Measurements from ENCODE around the gene FRMD5.
A peak's percentile ranks its signal among the peaks of the same experiment; 100 is the strongest.
"Not testable (repeated sequence)": the region's sequence is repeated elsewhere in the genome, so short reads cannot be mapped to it uniquely, and the experiment has no call there.

FRMD5 gene

DNA sequence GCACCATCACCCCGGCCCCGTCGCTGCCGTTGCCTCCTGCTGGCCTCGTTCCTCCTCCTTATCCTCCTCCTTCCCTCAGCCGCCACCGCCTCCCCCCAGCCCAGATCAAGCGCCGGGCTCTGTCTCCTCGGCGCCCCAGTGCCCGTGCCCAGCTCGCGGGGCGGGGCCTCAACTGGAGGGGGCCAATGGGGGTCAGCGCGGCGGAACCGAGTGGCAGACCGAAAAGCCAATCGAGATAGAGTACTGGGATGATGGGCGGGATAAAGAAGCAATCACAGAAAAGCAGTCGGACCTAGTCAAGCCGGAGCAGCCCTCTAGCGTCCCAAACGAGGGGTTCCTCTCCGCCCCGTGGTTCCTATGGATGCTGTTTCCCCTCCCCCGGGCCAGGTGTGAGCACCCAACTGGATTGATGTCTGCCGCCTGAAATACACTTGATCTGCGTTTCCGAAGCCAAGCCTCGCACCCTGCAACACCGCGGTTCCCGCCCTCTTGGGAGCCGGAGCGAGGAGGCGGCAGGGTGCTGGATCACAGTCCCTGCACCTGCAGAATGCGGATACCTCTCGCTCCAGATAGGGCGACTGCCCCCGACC is at the start of gene FRMD5:
Gene FRMD5 (minus strand): TSS at position 121 of the 590 bp plus-strand sequence.
- no peaks in the 10 kb centered on the region for H3K9me3 Mint-ChIP-seq
- no peaks in the 10 kb centered on the region for H3K36me3 Mint-ChIP-seq (ENCODE audit: low read depth)
- peak within 1 kb of the TSS; percentile 68 for H3K27ac Mint-ChIP-seq
- peak; percentile 95 for ATAC-seq
- H3K4me3 Mint-ChIP-seq: peak within 1 kb of the TSS; percentile 79
- peak; percentile 88 for DNase-seq
- H3K27me3 Mint-ChIP-seq: peaks cover 50% of the 10 kb centered on the region
- peaks cover 21% of the 10 kb centered on the region for H3K4me1 Mint-ChIP-seq

DNA sequence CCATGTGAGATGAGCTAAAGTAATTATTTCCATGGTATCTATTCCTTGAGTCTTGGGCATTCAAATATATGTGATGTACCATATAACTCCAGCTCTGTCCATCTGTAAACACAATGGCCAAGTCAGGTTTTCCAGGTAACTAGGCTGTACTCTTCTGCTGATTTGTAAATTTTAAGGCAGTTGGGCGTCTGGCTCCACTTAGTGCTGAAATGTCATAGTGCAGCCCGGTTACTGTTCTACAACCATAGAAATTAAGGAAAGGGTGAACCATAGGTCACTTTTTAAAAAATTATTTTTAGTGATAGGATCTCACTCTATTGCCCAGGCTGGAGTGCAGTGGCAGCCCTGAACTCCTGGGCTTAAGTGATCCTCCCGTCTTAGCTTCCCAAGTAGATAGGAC is 48.8 kb upstream of the FRMD5 start:
- peaks cover 9% of the 10 kb centered on the region for H3K27me3 Mint-ChIP-seq

DNA sequence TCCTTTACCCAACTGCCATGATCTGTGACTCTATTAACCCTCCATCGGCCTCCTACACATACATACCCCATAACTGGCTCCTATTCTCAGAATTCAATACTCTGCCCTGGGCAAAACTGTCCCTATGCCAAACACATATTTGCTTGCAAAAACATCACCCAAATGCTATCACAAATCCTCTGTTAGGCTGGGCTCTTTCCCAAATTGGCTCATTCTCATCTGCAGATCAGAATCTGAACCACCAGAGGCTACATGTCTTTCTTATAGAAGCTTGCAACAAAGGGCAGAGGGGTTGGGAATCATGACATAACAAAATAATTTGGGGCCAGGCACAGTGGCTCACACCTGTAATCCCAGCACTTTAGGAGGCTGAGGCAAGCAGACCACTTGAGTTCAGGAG is 48.1 kb upstream of the FRMD5 start:
- DNase-seq: no peak
- Mint-ChIP-seq H3K36me3 (ENCODE audit: low read depth) (no peaks in the 10 kb centered on the region), H3K9me3 (no peaks in the 10 kb centered on the region), H3K27me3 (peaks cover 5% of the 10 kb centered on the region), H3K4me3 (no peak overlapping the region), H3K4me1 (no peaks in the 10 kb centered on the region), H3K27ac (no peak overlapping the region)
- ATAC-seq: no peak

More for the DNA sequence above, 48.8 kb upstream of the FRMD5 start:
- Mint-ChIP-seq H3K27ac (no peak overlapping the region), H3K4me3 (no peak overlapping the region), H3K36me3 (ENCODE audit: low read depth) (no peaks in the 10 kb centered on the region), H3K9me3 (no peaks in the 10 kb centered on the region), H3K4me1 (no peaks in the 10 kb centered on the region)
- no peak for DNase-seq
- no peak for ATAC-seq

DNA sequence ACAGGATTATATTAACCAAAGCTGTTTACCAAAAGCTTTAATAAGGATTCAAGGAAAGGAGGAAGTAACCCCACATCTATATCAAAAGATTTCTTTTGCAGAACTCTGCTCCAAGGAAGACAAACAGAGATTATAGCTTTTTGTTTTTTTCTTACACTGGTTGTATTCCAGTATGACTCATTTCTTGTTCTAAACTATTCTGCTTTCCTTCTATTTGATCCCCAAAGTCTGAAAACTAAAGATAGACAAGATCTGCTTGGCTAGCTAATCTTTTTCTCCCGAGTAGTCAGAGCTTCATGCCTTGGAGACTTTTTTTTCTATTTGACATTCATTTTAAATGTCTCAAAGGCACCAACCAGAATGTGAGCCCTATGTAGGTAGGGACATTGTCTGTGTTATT is 36.8 kb upstream of the FRMD5 start:
- Mint-ChIP-seq H3K36me3 (ENCODE audit: low read depth) (no peaks in the 10 kb centered on the region), H3K4me1 (no peaks in the 10 kb centered on the region), H3K27ac (no peak overlapping the region), H3K9me3 (no peaks in the 10 kb centered on the region), H3K4me3 (no peak overlapping the region), H3K27me3 (peaks cover 9% of the 10 kb centered on the region)
- no peak for DNase-seq
- no peak for ATAC-seq

DNA sequence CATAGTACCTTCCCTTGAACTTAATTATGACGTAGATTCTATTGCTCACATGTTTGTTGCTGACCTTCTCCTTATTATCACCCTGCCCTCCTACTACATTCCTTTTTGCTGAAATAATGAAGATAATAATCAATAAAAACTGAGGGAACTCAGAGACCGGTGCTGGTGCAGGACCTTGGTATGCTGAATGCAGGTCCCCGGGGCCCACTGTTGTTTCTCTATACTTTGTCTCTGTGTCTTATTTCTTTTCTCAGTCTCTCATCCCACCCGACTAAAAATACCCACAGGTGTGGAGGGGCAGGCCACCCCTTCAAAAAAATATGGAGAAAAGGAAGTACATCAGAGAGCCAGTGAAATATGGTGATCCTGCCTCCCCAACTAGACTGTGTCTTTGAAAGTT is 34.2 kb upstream of the FRMD5 start:
- H3K9me3 Mint-ChIP-seq; H3K4me1 Mint-ChIP-seq; H3K36me3 Mint-ChIP-seq (ENCODE audit: low read depth); ATAC-seq; H3K4me3 Mint-ChIP-seq; H3K27me3 Mint-ChIP-seq; H3K27ac Mint-ChIP-seq; DNase-seq: not testable (repeated sequence)

DNA sequence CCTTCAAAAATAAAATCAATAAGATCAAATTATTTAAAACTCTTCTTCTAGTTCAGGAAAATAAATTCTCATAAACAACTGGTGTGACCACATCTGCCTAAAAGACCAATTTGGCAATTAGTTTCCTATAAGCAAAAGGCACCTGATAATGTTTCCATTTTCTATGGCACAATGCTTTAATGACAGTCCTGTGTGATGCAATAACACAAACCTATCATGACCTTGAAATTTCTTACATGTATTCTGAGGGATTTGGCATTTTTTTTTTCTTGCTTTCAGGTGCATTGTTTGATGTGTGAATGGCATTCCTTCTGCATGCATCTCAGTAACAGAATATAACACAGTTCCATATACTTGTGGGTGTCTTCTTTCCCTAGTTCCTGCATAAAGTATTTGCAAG is 32.5 kb upstream of the FRMD5 start:
- no peaks in the 10 kb centered on the region for H3K4me1 Mint-ChIP-seq
- no peak overlapping the region for H3K4me3 Mint-ChIP-seq
- no peak overlapping the region for H3K27ac Mint-ChIP-seq
- no peak for DNase-seq
- H3K9me3 Mint-ChIP-seq: no peaks in the 10 kb centered on the region
- ATAC-seq: no peak
- H3K27me3 Mint-ChIP-seq: peaks cover 10% of the 10 kb centered on the region
- no peaks in the 10 kb centered on the region for H3K36me3 Mint-ChIP-seq (ENCODE audit: low read depth)

DNA sequence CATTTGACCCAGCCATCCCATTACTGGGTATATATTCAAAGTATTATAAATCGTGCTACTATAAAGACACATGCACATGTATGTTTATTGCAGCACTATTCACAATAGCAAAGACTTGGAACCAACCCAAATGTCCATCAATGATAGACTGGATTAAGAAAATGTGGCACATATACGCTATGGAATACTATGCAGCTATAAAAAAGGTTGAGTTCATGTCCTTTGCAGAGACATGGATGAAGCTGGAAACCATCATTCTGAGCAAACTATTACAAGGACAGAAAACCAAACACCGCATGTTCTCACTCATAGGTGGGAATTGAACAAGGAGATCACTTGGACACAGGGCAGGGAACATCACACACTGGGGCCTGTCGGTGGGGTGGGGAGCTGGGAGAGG is 31.9 kb upstream of the FRMD5 start:
- not testable (repeated sequence) for DNase-seq; H3K4me1 Mint-ChIP-seq; H3K4me3 Mint-ChIP-seq; ATAC-seq; H3K9me3 Mint-ChIP-seq; H3K27ac Mint-ChIP-seq; H3K36me3 Mint-ChIP-seq (ENCODE audit: low read depth)
- peaks cover 13% of the 10 kb centered on the region for H3K27me3 Mint-ChIP-seq

DNA sequence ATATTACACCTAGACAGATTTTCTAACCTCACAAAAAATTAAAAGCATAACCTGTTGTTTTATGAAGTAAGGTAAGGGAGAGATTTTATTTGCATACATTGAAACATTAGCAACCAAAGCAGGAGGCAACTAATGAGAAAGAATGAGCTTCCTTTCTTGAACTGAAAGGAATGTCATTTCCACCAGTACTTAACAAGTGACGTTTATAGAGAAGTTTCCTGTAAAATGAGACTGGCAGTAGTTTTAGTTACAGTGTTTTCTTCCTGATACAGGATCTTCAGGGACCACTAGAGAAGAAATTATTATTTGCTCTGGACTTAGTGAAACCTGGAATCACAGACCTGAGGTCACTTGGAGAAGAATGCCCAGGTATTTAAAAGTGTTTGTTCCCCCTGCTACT is 27.4 kb upstream of the FRMD5 start:
- DNase-seq: no peak
- no peaks in the 10 kb centered on the region for H3K36me3 Mint-ChIP-seq (ENCODE audit: low read depth)
- no peak for ATAC-seq
- no peak overlapping the region for H3K4me3 Mint-ChIP-seq
- peaks cover 23% of the 10 kb centered on the region for H3K27me3 Mint-ChIP-seq
- peaks cover 2% of the 10 kb centered on the region for H3K4me1 Mint-ChIP-seq
- no peaks in the 10 kb centered on the region for H3K9me3 Mint-ChIP-seq
- H3K27ac Mint-ChIP-seq: no peak overlapping the region

DNA sequence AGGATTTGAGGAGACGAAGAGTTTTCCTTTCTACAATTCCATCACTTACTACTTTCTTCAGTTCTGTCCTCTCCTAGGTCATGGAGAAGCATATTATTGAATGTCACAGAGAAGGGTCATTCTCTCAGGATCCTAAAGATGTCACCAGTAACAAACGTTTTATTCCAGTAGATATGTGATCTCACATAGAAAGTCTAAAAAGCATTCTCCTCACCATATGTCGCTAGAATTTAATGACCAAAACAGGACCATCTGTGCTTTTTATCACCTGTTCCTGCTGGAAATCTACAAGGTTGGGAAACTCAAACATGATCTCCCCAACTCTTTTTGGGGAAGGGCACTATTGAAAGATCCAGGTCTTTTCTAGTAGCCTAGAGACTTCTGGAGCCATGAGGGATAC is 24.0 kb upstream of the FRMD5 start:
- Mint-ChIP-seq H3K27me3 (peaks cover 27% of the 10 kb centered on the region), H3K9me3 (no peaks in the 10 kb centered on the region), H3K27ac (no peak overlapping the region), H3K4me3 (no peak overlapping the region), H3K4me1 (peaks cover 2% of the 10 kb centered on the region), H3K36me3 (ENCODE audit: low read depth) (no peaks in the 10 kb centered on the region)
- DNase-seq (no peak), ATAC-seq (no peak)

DNA sequence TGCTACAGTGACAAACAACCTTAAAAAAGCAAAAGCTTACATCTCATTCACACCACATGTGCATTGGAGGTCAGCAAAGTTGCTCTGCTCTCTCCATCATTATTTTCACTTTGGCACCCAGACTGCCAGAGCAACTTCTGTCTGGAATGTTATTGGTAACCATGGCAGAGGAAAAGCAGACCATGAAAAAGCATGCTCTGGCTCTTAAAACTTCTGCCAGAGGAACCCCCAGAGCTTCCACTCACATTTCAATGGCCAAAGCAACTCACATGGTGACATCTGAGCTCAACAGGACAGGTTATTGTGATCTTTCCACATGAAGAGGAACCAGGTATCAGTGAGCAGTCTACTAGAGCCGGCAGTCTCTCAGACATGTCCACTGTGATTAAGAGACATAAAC is 21.9 kb upstream of the FRMD5 start:
- Mint-ChIP-seq H3K4me1 (peaks cover 2% of the 10 kb centered on the region), H3K36me3 (ENCODE audit: low read depth) (no peaks in the 10 kb centered on the region), H3K27me3 (peaks cover 22% of the 10 kb centered on the region), H3K4me3 (no peak overlapping the region), H3K27ac (no peak overlapping the region), H3K9me3 (no peaks in the 10 kb centered on the region)
- DNase-seq: no peak
- ATAC-seq: no peak

DNA sequence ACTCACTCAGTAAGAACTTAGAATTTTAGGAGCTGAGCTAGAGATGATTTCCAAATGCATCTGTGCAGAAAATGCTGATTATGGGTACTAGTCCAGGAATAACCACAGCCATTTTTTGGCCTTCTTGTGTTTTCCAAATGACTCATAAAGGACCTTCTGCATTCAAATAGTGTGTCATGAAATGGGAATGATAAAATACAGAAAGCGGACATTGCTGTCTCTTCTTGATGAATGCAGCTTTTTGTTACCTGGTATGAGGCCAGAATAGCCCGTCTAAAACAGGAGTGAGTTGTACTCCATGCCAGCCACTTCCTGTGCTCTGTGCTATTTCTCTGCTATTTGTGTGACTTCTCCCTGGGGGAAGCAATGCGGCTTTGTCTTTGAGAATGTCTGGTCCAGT is 20.5 kb upstream of the FRMD5 start:
- H3K4me3 Mint-ChIP-seq: no peak overlapping the region
- no peak for ATAC-seq
- H3K36me3 Mint-ChIP-seq (ENCODE audit: low read depth): no peaks in the 10 kb centered on the region
- H3K9me3 Mint-ChIP-seq: no peaks in the 10 kb centered on the region
- no peak overlapping the region for H3K27ac Mint-ChIP-seq
- peaks cover 18% of the 10 kb centered on the region for H3K27me3 Mint-ChIP-seq
- DNase-seq: no peak
- H3K4me1 Mint-ChIP-seq: peaks cover 2% of the 10 kb centered on the region

DNA sequence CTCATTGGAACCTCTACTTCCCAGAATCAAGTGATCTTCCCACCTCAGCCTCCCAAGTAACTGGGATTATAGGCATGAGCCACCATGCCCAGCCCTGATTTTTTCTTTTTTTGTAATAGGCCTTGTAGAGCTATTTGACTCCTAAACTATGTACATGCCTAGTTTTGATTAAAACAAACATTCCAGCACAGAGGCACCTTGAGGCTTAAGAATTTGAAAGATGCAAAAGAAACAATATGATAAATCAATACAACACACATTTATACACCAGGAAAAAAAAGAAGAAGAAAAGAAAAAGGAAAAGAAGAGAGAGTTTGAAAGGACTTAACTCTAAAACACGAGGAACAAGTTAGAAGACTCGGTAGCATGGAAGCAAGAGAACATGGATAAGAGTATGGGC is 13.9 kb upstream of the FRMD5 start:
- peaks cover 6% of the 10 kb centered on the region for H3K27me3 Mint-ChIP-seq
- no peak for DNase-seq
- no peaks in the 10 kb centered on the region for H3K4me1 Mint-ChIP-seq
- no peak overlapping the region for H3K4me3 Mint-ChIP-seq
- ATAC-seq: no peak
- no peaks in the 10 kb centered on the region for H3K9me3 Mint-ChIP-seq
- no peaks in the 10 kb centered on the region for H3K36me3 Mint-ChIP-seq (ENCODE audit: low read depth)
- no peak overlapping the region for H3K27ac Mint-ChIP-seq

DNA sequence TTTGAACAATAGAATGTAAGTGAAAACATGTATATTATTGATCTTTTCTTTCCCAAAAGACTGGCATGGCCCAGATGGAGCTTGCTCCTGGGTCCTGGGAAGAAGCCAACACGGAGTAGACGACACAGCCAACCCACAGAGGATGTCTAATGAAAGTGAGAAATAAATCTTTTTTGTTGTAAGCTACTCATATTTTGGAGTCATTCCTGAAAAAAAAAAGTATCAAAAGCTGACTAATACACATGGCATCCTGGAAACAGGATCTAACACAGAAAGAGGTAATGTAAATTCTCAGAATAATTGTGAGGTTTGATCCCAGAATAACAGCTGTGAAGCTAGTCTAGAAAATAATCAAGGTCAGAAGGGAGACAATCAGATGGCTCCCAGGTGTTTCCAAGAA is 12.6 kb upstream of the FRMD5 start:
- Mint-ChIP-seq H3K36me3 (ENCODE audit: low read depth) (no peaks in the 10 kb centered on the region), H3K27me3 (peaks cover 8% of the 10 kb centered on the region), H3K4me3 (no peak overlapping the region), H3K27ac (no peak overlapping the region), H3K4me1 (no peaks in the 10 kb centered on the region), H3K9me3 (no peaks in the 10 kb centered on the region)
- no peak for ATAC-seq
- DNase-seq: no peak

DNA sequence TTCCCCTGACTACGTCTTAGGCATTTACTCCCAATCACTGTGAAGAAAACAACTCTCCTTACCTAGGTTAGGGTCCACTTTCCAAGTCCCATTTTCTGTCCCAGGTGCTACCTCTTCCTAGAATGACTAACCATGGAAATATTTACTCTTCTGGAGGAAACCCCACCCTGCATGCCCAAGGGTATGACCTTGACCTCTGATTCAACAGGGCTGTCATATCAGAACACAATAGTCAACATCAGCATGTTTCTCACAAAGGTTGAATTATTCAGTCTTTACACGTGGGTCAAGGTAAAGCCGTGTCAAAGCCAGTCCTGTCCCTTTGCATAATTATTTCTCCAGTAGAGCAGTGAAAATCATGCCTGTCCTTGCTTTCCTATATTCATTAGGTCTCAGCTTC is 4.3 kb upstream of the FRMD5 start:
- Mint-ChIP-seq H3K9me3 (no peaks in the 10 kb centered on the region), H3K27ac (no peak overlapping the region), H3K36me3 (ENCODE audit: low read depth) (no peaks in the 10 kb centered on the region), H3K4me1 (peaks cover 10% of the 10 kb centered on the region), H3K27me3 (peaks cover 50% of the 10 kb centered on the region), H3K4me3 (no peak overlapping the region)
- no peak for ATAC-seq
- DNase-seq: no peak

DNA sequence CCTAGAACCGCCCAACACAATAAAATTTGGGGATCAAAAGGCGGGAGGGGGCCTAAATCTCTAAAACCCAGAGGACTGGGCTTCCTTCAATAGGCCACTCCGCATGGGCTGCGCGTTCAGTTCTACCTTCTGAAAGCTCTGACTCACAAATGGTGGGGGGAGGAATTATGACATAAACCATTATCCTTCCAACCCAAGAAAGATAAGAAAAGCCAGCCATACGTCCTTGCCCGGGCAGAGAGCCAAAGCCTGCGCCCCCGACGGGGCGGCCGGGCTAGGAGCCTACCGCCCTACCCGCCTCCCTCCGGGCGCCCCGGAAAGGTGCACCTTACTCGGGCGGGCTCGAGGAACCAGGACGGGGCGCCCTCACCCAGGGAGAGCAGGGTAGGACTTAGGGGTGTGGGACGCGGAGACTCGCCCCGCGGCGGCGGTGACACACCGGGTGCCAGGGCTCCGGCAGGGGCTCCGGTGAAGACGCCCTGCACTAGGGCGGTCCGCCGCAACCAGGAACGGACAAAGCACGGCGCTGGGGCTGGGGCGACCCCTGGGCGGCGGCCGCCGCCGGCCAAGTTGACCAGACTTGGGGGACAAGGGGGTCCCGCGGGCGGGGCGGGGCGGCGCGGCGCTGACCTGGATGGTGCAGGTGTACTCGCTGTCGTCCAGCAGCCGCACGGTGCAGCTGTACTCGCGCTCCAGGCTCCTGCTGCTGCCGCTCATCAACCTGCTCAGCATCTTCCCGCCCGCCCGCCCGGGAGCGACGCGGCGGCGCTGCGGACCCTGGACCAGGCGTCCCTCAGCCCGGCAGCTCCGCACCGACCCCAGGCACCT is 534 bp downstream of the FRMD5 start:
- Mint-ChIP-seq H3K27me3 (peaks cover 53% of the 10 kb centered on the region), H3K9me3 (no peaks in the 10 kb centered on the region), H3K4me3 (peak overlapping the region; percentile 79), H3K27ac (peak overlapping the region; percentile 68), H3K4me1 (peaks cover 21% of the 10 kb centered on the region), H3K36me3 (ENCODE audit: low read depth) (no peaks in the 10 kb centered on the region)
- DNase-seq: peak; percentile 48
- ATAC-seq: peak; percentile 53

Measured in activated naive CD8-positive, alpha-beta T cell treated with anti-CD3 and anti-CD28 coated beads, Interleukin-2, amount 50 U/mL, for 24 hours (primary cell).